GM21825 (cell line): ENCODE data around the gene CAMK4.
A peak's percentile ranks its signal among the peaks of the same experiment; 100 is the strongest.

Experiments used
- ATAC-seq: cut with Tn5 transposase; IDR thresholded peaks from one replicate; pipeline ENCODE4 v1.9.1; 2021; ENCODE audit warnings: mild to moderate bottlenecking, moderate library complexity; ENCODE audit not compliant: unreplicated experiment

Gene CAMK4

GRCh38 chr5:111228520-111229220 lies 4.5 kb downstream of the CAMK4 start:
- no peak for ATAC-seq

DNA sequence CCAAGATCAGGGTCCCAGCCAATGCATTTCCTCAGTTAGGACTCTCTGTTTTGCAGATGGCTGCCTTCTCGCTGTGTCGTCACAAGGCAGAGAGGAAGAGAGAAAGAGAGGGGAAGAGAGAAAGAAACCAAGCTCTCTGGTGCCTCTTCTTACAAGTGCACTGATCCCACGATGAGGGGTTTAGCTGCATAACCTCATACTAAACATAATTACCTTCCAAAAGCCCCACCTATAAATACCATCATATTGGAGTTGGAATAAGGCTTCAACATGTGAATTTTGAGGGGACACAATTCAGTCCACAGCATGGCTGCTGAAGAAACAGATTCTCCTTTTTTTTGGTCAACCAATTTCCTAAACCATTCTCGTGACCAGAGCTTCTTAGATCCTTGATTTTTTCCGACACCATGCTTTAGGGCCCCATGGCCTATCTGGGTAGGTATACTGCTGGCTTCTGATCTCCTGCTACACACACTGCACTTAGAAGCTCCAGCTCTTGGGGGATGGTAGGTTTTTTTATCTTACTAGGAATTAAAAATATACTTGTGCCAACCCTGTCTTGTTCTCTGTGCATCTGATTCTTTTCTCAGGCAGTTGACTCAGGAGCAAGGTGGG lies 5.1 kb downstream of the CAMK4 start:
- ATAC-seq, result peak; percentile 21

- ATAC-seq, result peak; percentile 26
These were observed 6.0 kb downstream of the CAMK4 start for GRCh38 chr5:111229871-111230810.

- ATAC-seq, result peak; percentile 22
These were observed 6.9 kb downstream of the CAMK4 start for GRCh38 chr5:111231119-111231518.

DNA sequence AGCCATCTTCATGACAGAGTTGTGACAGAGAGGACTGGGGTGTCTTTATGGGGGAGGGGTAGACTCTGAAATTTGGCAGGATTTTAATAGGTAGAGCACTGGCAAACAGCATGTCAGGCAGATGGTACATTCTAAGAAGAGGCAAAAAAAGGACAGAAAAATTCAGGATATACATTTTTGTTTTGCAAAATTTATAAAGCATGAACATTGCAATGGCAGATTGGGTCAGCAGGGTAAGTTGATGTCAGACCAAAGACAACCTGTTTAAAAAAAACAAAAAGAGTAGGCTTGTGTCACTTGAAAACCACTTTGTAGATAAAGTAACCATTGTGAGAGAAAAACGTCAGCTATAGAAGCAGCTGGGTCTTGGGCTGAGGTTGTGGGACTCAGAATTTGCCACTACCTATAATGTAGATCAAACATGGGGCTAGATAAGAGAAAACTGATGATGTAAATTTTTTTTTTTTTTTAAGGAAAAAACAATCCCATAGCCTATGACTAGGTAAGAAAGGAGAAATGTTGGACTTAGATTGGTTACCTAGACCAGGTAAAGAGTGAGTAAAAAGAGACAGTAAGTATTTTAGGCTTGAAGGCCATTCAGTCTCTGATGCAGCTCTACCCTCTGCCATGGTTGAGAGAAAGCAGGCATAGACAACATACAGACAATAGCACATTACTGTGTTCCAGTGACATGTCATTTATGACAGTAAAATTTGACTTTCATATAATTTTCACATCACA lies 8.3 kb downstream of the CAMK4 start:
- no peak for ATAC-seq

DNA sequence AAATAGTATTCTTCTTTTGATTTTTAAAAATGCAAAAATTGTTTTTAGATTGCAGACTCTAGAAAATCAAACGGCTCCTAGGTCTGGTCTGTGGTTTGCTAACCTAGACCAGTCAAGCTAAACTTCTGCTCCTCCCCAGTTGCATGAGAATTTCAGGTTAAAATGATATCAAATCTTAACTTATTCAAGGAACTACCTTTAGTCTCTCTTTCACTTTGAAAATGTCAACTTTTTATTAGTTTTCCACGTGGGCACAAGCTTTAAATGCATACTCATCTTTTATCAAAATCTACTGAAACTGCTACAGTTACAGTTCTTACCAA lies 8.8 kb downstream of the CAMK4 start:
- ATAC-seq, result no peak

DNA sequence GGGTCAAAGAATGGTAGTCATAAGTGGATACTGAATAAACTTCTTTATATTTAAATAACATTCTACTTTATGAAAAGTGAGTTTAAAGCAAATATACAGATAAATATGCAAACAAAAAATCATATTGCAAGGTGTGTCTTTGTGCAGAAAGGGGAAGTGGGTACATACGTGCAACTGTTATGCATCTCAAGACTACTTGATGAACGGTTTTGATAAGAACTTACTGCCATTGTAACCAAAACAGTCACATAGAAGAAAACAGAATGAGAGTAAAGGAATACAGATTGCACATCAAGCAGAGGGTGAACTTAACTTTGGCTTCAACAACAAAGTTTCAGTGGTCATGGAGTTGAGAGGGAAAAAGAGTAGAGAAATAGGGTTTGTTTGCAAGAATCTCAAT lies 9.9 kb downstream of the CAMK4 start:
- no peak for ATAC-seq

DNA sequence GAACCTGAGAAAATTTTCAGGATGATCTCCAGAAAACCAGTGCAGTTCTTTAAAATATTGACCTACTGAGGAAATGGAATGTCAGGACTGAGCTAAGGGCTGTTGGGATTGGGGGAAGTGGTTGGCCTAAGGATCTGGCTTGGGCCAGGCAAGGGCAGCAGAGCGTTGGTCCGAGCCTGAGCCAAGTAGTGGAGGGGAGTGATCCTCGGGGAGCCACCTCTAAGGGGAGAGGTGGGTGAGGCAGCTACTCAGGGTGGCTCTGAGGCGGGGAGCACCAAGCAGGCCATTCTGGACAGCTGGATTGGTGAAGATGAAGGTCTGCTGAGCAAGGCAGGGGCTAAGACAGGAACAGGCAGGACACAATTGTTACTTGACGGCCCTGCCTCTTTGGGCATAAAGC lies 11.5 kb downstream of the CAMK4 start:
- ATAC-seq, result no peak

DNA sequence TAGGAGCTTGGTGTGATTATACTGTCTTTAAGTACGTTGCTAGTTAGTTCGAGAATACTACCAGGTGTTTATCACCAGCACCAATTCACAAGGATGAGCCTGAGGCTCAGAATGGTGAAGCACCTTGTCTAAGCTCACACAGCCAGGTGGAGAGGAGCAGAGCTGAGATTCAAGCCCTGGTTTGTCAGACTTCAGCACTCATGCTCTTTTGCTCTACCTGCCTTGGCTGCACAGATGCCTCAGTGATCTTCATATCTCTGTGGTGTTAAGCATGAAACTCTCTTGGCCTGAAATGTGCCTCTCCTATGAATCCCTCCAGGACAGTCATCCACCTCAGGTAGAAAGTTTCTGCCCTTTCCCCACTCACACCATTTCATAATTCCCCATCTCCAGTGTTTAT lies 12.2 kb downstream of the CAMK4 start:
- no peak for ATAC-seq

DNA sequence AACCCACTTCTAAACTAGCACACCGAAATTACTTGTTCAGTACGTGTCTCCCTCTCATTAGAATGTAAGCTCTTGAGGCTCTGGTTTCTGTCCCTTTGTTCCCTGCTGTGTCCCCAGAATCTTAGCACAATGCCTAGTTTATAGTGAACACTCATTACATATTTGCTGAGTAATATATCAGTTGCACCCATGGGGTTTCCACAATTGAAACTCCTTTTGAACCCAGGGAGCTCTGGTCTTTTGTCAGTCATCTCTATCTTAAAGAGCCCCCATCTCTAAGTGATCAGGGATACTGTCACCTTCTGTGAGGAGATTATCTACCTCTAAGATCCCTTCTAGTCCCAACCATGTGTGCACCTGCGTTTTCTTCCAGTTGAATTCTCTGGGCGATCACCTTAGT lies 12.8 kb downstream of the CAMK4 start:
- no peak for ATAC-seq

DNA sequence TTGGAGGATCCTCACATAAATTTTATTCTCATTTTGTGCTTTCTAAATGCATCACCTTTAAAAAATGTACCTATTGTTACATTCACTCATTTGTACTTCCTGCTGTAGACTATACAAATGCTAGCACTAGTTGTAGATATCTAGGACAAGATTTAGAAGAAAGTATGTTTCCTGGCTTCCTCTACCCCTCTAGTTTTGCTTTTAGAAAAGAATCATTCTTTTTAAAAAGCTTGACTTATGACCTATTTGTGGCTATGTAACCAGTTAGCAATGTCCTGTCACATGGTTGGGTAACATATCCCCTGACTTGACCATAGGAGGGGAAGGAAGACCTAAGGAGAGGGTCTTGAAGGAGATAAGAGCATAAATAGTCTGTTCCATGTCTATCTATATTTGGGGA lies 13.3 kb downstream of the CAMK4 start:
- no peak for ATAC-seq

DNA sequence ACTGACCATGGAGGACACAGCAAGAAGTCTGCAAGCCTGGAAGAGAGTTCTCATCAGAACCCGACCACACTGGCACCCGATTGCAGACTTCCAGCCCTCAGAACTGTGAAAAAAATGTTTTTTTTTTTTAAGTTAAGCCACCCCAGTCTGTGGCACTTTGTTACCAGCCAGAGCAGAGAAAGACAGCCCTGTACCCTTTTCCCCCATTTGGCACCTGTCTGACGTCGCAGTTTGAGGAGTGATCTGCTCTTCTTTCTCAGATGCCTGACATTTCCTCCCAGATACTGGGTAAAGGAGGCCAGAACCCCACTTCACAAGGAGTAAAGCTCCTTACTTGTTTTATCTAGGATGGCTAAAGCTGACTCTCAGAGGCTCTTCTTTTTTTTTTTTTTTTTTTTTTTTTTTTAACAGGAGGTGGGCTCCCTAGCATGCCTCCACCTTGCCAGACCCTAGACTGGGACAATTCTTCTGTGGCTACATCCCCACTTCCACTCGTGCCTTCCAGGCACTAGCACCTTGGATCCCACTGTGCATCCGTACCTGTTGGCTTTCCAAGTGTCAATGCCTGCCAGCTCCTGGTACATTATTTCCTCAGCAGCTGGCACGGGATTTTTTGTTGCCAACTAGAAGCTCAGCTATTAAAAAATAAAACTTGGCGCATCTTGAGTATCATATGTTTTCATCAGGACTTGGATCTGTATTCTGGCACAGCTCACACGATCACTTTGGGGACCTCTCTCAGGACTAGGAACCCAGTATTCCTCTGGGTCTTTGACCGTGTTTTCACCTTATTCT lies 14.4 kb downstream of the CAMK4 start:
- no peak for ATAC-seq

DNA sequence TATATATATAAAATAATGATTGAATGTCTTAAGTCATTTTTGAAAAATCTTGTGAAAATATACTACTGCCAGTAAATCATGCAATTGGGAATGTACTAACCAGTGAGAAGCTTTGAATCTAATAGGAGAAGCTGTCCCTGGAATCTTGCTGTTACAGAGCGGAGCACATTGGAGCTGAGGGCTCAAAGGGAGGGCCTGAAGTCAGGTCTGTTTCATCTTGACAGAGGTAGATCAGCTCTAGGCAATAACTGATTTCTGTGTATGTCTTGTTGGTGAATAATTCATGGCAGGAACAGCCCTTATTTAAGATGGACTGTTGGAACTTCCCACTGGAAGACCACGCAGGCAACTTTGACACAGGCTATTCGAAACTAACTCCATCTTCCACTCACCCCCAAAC lies 17.5 kb downstream of the CAMK4 start:
- no peak for ATAC-seq

DNA sequence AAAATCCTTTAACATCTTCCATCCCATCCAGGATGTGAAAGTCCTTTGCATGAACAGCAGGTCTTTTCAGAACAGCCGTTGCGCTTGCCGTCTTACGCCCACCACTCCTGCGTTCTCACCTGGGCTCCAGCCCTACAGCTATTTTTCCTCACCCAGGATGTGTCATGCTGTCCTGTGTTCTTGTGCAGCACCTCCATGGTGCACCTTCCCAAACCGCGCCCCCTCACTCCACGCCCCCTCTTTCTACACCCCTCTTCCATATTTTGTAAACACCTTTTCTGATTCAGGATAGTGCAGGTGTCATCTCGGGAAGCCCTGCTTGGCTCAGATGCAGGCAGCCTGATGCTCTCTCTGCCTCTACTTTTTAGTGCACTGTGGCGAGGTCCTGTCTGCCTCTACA lies 18.4 kb downstream of the CAMK4 start:
- no peak for ATAC-seq

DNA sequence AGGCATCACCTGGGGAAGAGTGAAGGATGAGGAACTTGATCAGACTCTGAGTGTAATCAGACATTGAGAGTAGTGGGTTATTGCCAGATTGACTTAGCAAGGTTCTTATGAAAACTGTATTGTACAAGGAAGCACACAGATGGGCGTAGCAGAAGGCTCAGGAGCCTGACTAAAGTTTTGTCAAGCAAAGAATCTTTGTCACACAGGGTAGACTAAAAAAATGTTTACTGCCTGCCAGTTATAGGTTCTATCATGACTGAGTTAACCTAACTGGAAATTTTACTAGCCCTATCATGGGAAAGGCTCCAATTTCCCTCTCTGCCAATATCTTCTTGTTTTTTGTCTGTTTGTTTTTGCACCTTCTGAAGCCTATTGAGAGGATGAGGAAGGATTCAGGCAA lies 19.1 kb downstream of the CAMK4 start:
- no peak for ATAC-seq

DNA sequence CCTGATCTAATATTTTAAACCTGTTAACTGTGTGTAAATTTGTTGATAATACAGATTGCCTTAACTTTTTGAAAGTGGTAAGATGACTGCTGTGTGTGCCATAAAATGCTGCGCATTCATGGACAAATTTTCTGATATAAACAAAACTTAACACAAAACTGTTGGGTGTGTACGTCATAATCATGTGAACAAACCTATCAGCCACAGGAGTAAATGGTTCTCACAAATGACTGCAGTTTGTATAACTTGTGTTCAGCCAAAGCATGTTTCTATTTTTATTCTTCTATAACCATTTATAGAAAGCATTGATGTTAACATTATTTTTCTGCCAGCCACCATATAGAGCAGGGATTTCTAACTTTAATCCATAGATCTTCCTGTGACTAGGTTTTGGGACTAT lies 21.5 kb downstream of the CAMK4 start:
- ATAC-seq, result no peak

GRCh38 chr5:111246459-111246858 lies 22.3 kb downstream of the CAMK4 start:
- no peak for ATAC-seq

- ATAC-seq, result no peak
These were observed 24.4 kb downstream of the CAMK4 start for GRCh38 chr5:111248571-111248970.

- ATAC-seq, result no peak
These were observed 27.7 kb downstream of the CAMK4 start for GRCh38 chr5:111251921-111252320.

DNA sequence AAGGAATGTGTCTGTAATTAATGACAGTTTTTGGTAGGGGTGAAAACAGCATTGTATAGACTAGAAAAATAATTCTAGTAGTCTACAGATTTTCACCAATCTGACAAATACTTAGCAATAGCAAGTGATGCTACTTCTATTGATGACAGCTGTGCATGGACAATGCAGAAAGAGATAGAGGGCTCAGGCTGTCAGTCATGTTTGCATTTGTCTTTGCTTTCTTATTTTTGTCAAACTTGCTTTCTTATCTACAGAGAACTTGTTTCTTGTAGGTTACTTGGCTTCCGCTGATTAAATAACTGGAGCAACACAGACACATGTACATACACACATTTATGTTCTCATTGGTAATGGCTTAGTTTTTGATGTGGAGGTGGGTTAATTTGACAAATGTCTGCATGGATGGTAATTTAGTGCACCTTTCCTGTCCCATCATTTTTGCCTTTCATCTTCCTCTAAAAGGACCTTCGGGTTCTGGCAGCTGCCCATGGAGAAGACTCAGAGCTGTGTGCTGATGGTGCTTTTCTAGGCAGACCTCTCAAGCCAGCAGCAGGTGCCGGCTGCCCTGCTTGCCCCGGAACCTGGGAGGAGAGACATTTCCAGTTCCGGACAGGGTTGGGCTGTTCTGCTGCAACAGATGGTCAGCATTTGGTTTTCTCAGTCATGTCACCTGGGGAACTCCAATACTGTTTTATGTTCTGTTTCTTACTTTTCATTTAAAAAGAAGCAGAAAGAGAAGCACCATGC lies 28.8 kb downstream of the CAMK4 start:
- peak; percentile 56 for ATAC-seq
